SK-N-SH (cell line): Measurements from ENCODE around the gene ATP1A4. TPM values are rescaled to one million over a fixed set of nuclear protein-coding genes. Genes with fewer than 3 reads are reported as not detected.

ENCODE experiments used
- CTCF ChIA-PET: fragments of 300-600, 350-600 bp; formaldehyde crosslinking; extraction: SDS; loops from one replicate; lab custom pipeline; 2021; lab: Yijun Ruan, JAX
- POLR2A ChIA-PET: fragments of 350-600 bp; sonication (Branson Sonifier 250); formaldehyde crosslinking; extraction: SDS; loops from one replicate; lab custom pipeline; 2020; ENCODE audit warnings: antibody characterized with exemption, inconsistent platforms; lab: Yijun Ruan, JAX
- DNase-seq: peaks from one replicate; pipeline ENCODE4 v3.0.0; 2012
- H2AFZ ChIP-seq: fragments of 200-600 bp; sonication (generic); 2 replicates; pipeline ENCODE4 v1.8.1; 2016; ENCODE audit warnings: antibody characterized with exemption, mild to moderate bottlenecking, low read depth
- H3F3A ChIP-seq: fragments of 200-600 bp; sonication (generic); replicated peaks from 2 replicates; pipeline ENCODE3; 2016; ENCODE audit warnings: antibody characterized with exemption, mild to moderate bottlenecking; ENCODE audit not compliant: insufficient read depth
- H3K27ac ChIP-seq, 2 experiments: fragments of 200-500 bp in 1 of 2; fragments of 200-600 bp in 1 of 2; sonication (Bioruptor generic) in 1 of 2; sonication (generic), shearing (Covaris generic) in 1 of 2; 2 replicates each; pipeline versions ENCODE4 v1.5.1 to v1.6.1; 2014 to 2016; ENCODE audit warnings: low read depth in 2 of 2, inconsistent platforms in 1 of 2, low read length in 1 of 2, mild to moderate bottlenecking in 1 of 2, mixed read lengths in 1 of 2
- H3K27me3 ChIP-seq: fragments of 200-600 bp; sonication (generic), shearing (Covaris generic); 2 replicates; pipeline ENCODE4 v1.6.1; 2016; ENCODE audit warnings: mixed run types; ENCODE audit not compliant: insufficient read depth
- H3K36me3 ChIP-seq, 2 experiments: fragments of 200-500 bp in 1 of 2; fragments of 200-600 bp in 1 of 2; sonication (Bioruptor generic) in 1 of 2; sonication (generic) in 1 of 2; replicated peaks in 1 of 2; 2 replicates each; pipeline versions ENCODE3 to v1.5.1; 2014 to 2016; ENCODE audit warnings: low read length in 1 of 2, mild to moderate bottlenecking in 1 of 2; ENCODE audit not compliant: insufficient read depth in 2 of 2, control insufficient read depth in 1 of 2
- H3K4me1 ChIP-seq, 2 experiments: fragments of 200-500 bp in 1 of 2; fragments of 200-600 bp in 1 of 2; sonication (Bioruptor generic) in 1 of 2; sonication (generic), shearing (Covaris generic) in 1 of 2; 2 replicates each; pipeline versions ENCODE4 v1.5.1 to v1.6.1; 2014 to 2016; ENCODE audit warnings: low read depth in 1 of 2, low read length in 1 of 2, mixed run types in 1 of 2; ENCODE audit not compliant: insufficient read depth in 2 of 2, control insufficient read depth in 1 of 2
- H3K4me2 ChIP-seq: fragments of 200-600 bp; sonication (generic), shearing (Covaris generic); 2 replicates; pipeline ENCODE4 v1.6.1; 2017; ENCODE audit warnings: mixed run types
- H3K4me3 ChIP-seq, 2 experiments: fragments of 200-500 bp in 1 of 2; fragments of 200-600 bp in 1 of 2; sonication (Bioruptor generic) in 1 of 2; sonication (generic), shearing (Covaris generic) in 1 of 2; 2 replicates each; pipeline versions ENCODE4 v1.5.1 to v1.8.1; 2014 to 2016; ENCODE audit warnings: low read depth in 2 of 2, inconsistent platforms in 1 of 2, low read length in 1 of 2, mild to moderate bottlenecking in 1 of 2, mixed read lengths in 1 of 2, moderate library complexity in 1 of 2
- H3K79me2 ChIP-seq: fragments of 200-600 bp; sonication (generic); 2 replicates; pipeline ENCODE4 v1.8.1; 2017; ENCODE audit warnings: mild to moderate bottlenecking; ENCODE audit not compliant: insufficient read depth
- H3K9ac ChIP-seq: fragments of 200-600 bp; sonication (generic); 2 replicates; pipeline ENCODE4 v1.6.1; 2017; ENCODE audit warnings: mixed run types
- H3K9me2 ChIP-seq: fragments of 200-600 bp; sonication (generic); 2 replicates; pipeline ENCODE4 v1.6.1; 2017; ENCODE audit warnings: mixed run types
- H3K9me3 ChIP-seq: fragments of 200-600 bp; sonication (generic); 2 replicates; pipeline ENCODE4 v1.6.1; 2017; ENCODE audit warnings: mixed run types, mild to moderate bottlenecking, moderate library complexity
- H4K20me1 ChIP-seq: fragments of 200-600 bp; sonication (generic); 2 replicates; pipeline ENCODE4 v1.6.1; 2017; ENCODE audit warnings: mild to moderate bottlenecking, mixed run types; ENCODE audit not compliant: insufficient read depth
- ELF1 ChIP-seq: IDR thresholded peaks from 2 replicates; pipeline ENCODE4 v1.4.0; 2012
- EP300 ChIP-seq, 2 experiments: IDR thresholded peaks; 2 replicates each; pipeline versions ENCODE4 v1.4.0 to v1.6.1; 2012; ENCODE audit warnings: borderline replicate concordance in 1 of 2, low read depth in 1 of 2, low read length in 1 of 2
- EZH2phosphoT487 ChIP-seq: fragments of 200-600 bp; sonication (generic); IDR thresholded peaks from 2 replicates; pipeline ENCODE4 v1.6.1; 2017; ENCODE audit warnings: low read depth, mixed run types, mild to moderate bottlenecking, antibody characterized with exemption, moderate library complexity, borderline replicate concordance
- FOSL2 ChIP-seq: IDR thresholded peaks from 2 replicates; pipeline ENCODE4 v1.4.0; 2012; ENCODE audit warnings: low read depth, mild to moderate bottlenecking, moderate library complexity, borderline replicate concordance
- FOXJ3 ChIP-seq: sonication (generic); formaldehyde crosslinking; IDR thresholded peaks from 2 replicates; pipeline ENCODE4 v1.5.1; 2020; ENCODE audit warnings: mild to moderate bottlenecking, missing genetic modification reagents
- FOXM1 ChIP-seq: IDR thresholded peaks from 2 replicates; pipeline ENCODE4 v1.4.0; 2012; ENCODE audit warnings: low read depth, mild to moderate bottlenecking
- GABPA ChIP-seq: IDR thresholded peaks from 2 replicates; pipeline ENCODE4 v1.4.0; 2012; ENCODE audit warnings: low read depth, mild to moderate bottlenecking
- GATA2 ChIP-seq: sonication (generic); formaldehyde crosslinking; IDR thresholded peaks from 2 replicates; pipeline ENCODE4 v1.5.0; 2020; ENCODE audit warnings: mild to moderate bottlenecking, missing genetic modification reagents
- JUND ChIP-seq: IDR thresholded peaks from 2 replicates; pipeline ENCODE4 v1.4.0; 2012
- MAX ChIP-seq: IDR thresholded peaks from 2 replicates; pipeline ENCODE4 v1.4.0; 2012; ENCODE audit warnings: low read depth
- NFIC ChIP-seq: IDR thresholded peaks from 2 replicates; pipeline ENCODE4 v1.4.0; 2012; ENCODE audit warnings: borderline replicate concordance
- PBX3 ChIP-seq: IDR thresholded peaks from 2 replicates; pipeline ENCODE4; 2012
- POLR2AphosphoS5 ChIP-seq: IDR thresholded peaks from 2 replicates; pipeline ENCODE4 v1.6.1; 2012; ENCODE audit warnings: low read depth, low read length
- RAD21 ChIP-seq: IDR thresholded peaks from 2 replicates; pipeline ENCODE4 v1.6.1; 2012; ENCODE audit warnings: mild to moderate bottlenecking, low read length
- REST ChIP-seq: IDR thresholded peaks from 2 replicates; pipeline ENCODE4 v1.6.1; 2012; ENCODE audit warnings: mild to moderate bottlenecking, low read depth, low read length, moderate library complexity
- RXRA ChIP-seq: IDR thresholded peaks from 2 replicates; pipeline ENCODE4 v1.4.0; 2012; ENCODE audit warnings: low read depth, mild to moderate bottlenecking, borderline replicate concordance
- SMC3 ChIP-seq: IDR thresholded peaks from 2 replicates; pipeline ENCODE4 v1.6.1; 2012; ENCODE audit warnings: low read depth, low read length, improper control_type of control experiment
- TCF12 ChIP-seq: IDR thresholded peaks from 2 replicates; pipeline ENCODE4 v1.4.0; 2012
- TEAD4 ChIP-seq: IDR thresholded peaks from 2 replicates; pipeline ENCODE4 v1.4.0; 2012; ENCODE audit warnings: mild to moderate bottlenecking, borderline replicate concordance; ENCODE audit not compliant: insufficient read depth
- YY1 ChIP-seq: IDR thresholded peaks from 2 replicates; pipeline ENCODE4 v1.4.0; 2012; ENCODE audit warnings: low read depth, mild to moderate bottlenecking
- WGBS: methylation state at CpG from one replicate; pipeline ENCODE4 v1.1.6; 2017; ENCODE audit warnings: low lambda C conversion rate; 5-methylcytosine and 5-hydroxymethylcytosine counted together
- polyA plus RNA-seq, 3 experiments: library from polyadenylated mRNA; depleted of rRNA; stranded (reverse); fragments of >200 nt; gene quantifications; 2 replicates each; pipeline ENCODE4 v1.2.3, GENCODE V29; 2012
- TF ChIP-seq, protein P1 (sequence below): fragments of 200-600 bp; sonication (generic); IDR thresholded peaks from 2 replicates; pipeline ENCODE4 v1.6.1; 2017; ENCODE audit warnings: antibody characterized with exemption, mild to moderate bottlenecking, moderate library complexity

The ATP1A4 gene
- polyA plus RNA-seq, 1 of the 3 experiments (the other 2 are of a cell fraction): not detected

DNA sequence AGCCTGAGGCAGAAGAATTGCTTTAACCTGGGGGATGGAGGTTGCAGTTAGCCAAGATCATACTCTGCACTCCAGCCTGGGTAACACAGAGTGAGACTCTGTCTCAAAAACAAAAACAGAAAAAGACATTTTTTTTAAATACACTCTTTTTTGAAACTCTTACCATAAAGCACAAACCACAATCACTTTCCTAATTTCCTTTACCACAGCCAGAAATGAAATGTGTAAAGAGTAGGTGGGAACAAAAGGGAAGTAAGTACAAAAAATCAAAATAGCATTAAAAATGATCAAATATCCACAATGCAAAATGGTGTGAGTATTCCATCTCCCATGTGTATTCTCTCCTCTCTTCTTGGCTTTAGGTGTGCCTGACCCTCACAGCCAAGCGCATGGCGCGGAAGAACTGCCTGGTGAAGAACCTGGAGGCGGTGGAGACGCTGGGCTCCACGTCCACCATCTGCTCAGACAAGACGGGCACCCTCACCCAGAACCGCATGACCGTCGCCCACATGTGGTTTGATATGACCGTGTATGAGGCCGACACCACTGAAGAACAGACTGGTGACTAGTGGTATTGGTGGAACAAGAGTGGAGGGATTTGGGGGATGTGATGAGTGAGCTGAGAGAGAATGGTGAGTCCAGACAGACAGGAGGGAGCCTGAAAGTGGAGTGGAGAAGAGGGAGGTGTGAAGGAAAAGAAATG lies 14.9 kb downstream of the ATP1A4 start:
- Histone ChIP-seq H3K4me2 (no peak overlapping the region), H3K27ac (no peak overlapping the region), H4K20me1 (no peaks in the 10 kb centered on the region), H3K79me2 (no peaks in the 10 kb centered on the region), H3K9ac (no peak overlapping the region), H3K4me3 (no peak overlapping the region), H2AFZ (no peak overlapping the region), H3K27me3 (peaks cover 10% of the 10 kb centered on the region; the same call in 1 of the 2 replicates), H3F3A (no peaks in the 10 kb centered on the region), H3K36me3 (no peaks in the 10 kb centered on the region), H3K9me3 (no peaks in the 10 kb centered on the region), H3K9me2 (no peaks in the 10 kb centered on the region), H3K4me1 (no peaks in the 10 kb centered on the region)
- 56% methylated on average over 12 of the region's 12 CpGs for WGBS
- DNase-seq: no peak
- ChIA-PET POLR2A (no interaction called here), CTCF (interaction anchor here (1.2 kb wide), 1 partner anchor 65 kb away, joined by 3 read pairs; no protein-coding TSS in a partner anchor)
- TF ChIP-seq FOXJ3 (CRISPR knock-in tag): no peak
- TF ChIP-seq NFIC: no peak
- no peak for TF ChIP-seq EP300 (IDR thresholded peaks at IDR 0.05; ENCODE audit: borderline replicate concordance in 1 of 2, low read depth in 1 of 2, low read length in 1 of 2)
- no peak for TF ChIP-seq POLR2AphosphoS5
- no peak for TF ChIP-seq FOSL2
- TF ChIP-seq SMC3: no peak
- no peak for TF ChIP-seq JUND

DNA sequence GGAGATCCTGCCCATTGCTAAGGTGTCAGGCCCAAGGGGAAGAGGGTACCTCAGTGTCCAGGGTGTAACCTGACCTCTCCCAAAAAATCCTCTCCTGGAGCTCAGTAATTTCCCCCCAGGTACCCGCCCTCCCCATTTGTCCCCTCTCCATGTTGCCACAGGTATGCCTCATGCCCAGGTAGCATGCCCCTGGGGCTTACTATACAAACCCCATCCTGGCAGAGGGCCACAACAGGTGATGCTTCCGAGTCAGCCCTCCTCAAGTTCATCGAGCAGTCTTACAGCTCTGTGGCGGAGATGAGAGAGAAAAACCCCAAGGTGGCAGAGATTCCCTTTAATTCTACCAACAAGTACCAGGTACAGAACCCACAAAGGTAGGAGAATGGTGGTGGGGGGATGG lies 15.7 kb downstream of the ATP1A4 start:
- Histone ChIP-seq H3F3A (no peaks in the 10 kb centered on the region), H2AFZ (no peak overlapping the region), H4K20me1 (no peaks in the 10 kb centered on the region), H3K4me1 (no peaks in the 10 kb centered on the region), H3K79me2 (no peaks in the 10 kb centered on the region), H3K27ac (no peak overlapping the region), H3K4me3 (no peak overlapping the region), H3K9me3 (no peaks in the 10 kb centered on the region), H3K27me3 (peaks cover 10% of the 10 kb centered on the region; the same call in 1 of the 2 replicates), H3K4me2 (no peak overlapping the region), H3K9ac (no peak overlapping the region), H3K9me2 (no peaks in the 10 kb centered on the region), H3K36me3 (no peaks in the 10 kb centered on the region)
- TF ChIP-seq FOSL2 (no peak), TCF12 (no peak), GATA2 (CRISPR knock-in tag) (no peak), RXRA (no peak), REST (no peak), MAX (no peak), ELF1 (no peak), RAD21 (no peak), GABPA (no peak), PBX3 (no peak), FOXJ3 (CRISPR knock-in tag) (no peak), EP300 (IDR thresholded peaks at IDR 0.05; ENCODE audit: borderline replicate concordance in 1 of 2, low read depth in 1 of 2, low read length in 1 of 2) (no peak), TEAD4 (no peak), EZH2phosphoT487 (no peak), YY1 (no peak), FOXM1 (no peak)
- TF ChIP-seq, protein P1, sequence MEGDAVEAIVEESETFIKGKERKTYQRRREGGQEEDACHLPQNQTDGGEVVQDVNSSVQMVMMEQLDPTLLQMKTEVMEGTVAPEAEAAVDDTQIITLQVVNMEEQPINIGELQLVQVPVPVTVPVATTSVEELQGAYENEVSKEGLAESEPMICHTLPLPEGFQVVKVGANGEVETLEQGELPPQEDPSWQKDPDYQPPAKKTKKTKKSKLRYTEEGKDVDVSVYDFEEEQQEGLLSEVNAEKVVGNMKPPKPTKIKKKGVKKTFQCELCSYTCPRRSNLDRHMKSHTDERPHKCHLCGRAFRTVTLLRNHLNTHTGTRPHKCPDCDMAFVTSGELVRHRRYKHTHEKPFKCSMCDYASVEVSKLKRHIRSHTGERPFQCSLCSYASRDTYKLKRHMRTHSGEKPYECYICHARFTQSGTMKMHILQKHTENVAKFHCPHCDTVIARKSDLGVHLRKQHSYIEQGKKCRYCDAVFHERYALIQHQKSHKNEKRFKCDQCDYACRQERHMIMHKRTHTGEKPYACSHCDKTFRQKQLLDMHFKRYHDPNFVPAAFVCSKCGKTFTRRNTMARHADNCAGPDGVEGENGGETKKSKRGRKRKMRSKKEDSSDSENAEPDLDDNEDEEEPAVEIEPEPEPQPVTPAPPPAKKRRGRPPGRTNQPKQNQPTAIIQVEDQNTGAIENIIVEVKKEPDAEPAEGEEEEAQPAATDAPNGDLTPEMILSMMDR: no peak
- DNase-seq: no peak
- 45% methylated on average over 4 of the region's 4 CpGs for WGBS
- CTCF ChIA-PET: interaction anchor here (0.9 to 1.0 kb wide), 2 partner anchors 25 to 26 kb away, joined by 3 read pairs; no protein-coding TSS in a partner anchor
- POLR2A ChIA-PET: no interaction called here
